Liver (tissue), 9 donors: ENCODE data around the gene IL18RAP. TPM values are rescaled to one million over a fixed set of nuclear protein-coding genes. Genes with fewer than 3 reads are reported as not detected.

ENCODE experiments used
- DNase-seq: peaks from one replicate; pipeline ENCODE4 v3.0.0-alpha.2; 2017; ENCODE audit warnings: low spot score
- H3K27ac ChIP-seq, 2 donors: one replicate each; pipeline ENCODE4 v1.7.0; 2013; ENCODE audit warnings: inconsistent platforms in 2 of 2, low read length in 2 of 2, control low read depth in 1 of 2, low read depth in 1 of 2, mild to moderate bottlenecking in 1 of 2
- H3K27me3 ChIP-seq, 4 donors: one replicate each; pipeline versions ENCODE4 v1.6.1 to v1.7.0; 2013; ENCODE audit warnings: low read length in 3 of 4, inconsistent platforms in 1 of 4, mild to moderate bottlenecking in 1 of 4, moderate library complexity in 1 of 4; ENCODE audit not compliant: control insufficient read depth in 4 of 4, insufficient read depth in 4 of 4
- H3K36me3 ChIP-seq, 4 donors: one replicate each; pipeline versions ENCODE4 v1.6.1 to v1.7.0; 2013; ENCODE audit warnings: low read length in 3 of 4, mild to moderate bottlenecking in 3 of 4, low read depth in 1 of 4, moderate library complexity in 1 of 4; ENCODE audit not compliant: control insufficient read depth in 4 of 4, insufficient read depth in 3 of 4
- H3K4me1 ChIP-seq, 4 donors: one replicate each; pipeline versions ENCODE4 v1.6.1 to v1.7.0; 2013; ENCODE audit warnings: low read length in 3 of 4, mild to moderate bottlenecking in 3 of 4, moderate library complexity in 1 of 4; ENCODE audit not compliant: control insufficient read depth in 4 of 4, insufficient read depth in 4 of 4
- H3K4me3 ChIP-seq, 3 donors: one replicate each; pipeline versions ENCODE4 v1.6.1 to v1.7.0; 2013; ENCODE audit warnings: low read length in 3 of 3, control low read depth in 1 of 3, low read depth in 1 of 3, mild to moderate bottlenecking in 1 of 3
- H3K9ac ChIP-seq, 2 donors: one replicate each; pipeline ENCODE4 v1.7.0; 2013; ENCODE audit warnings: low read length in 2 of 2, mild to moderate bottlenecking in 2 of 2, moderate library complexity in 2 of 2, control low read depth in 1 of 2, low read depth in 1 of 2
- H3K9me3 ChIP-seq, 4 donors: one replicate each; pipeline versions ENCODE4 v1.6.1 to v1.7.0; 2013; ENCODE audit warnings: low read length in 3 of 4; ENCODE audit not compliant: control insufficient read depth in 4 of 4
- FOXA1 ChIP-seq: IDR thresholded peaks from 2 replicates; pipeline ENCODE4 v1.6.1; 2016; ENCODE audit warnings: antibody characterized with exemption
- FOXA2 ChIP-seq: IDR thresholded peaks from 2 replicates; pipeline ENCODE4 v1.6.1; 2016; ENCODE audit warnings: antibody characterized with exemption
- GABPA ChIP-seq, 2 donors: IDR thresholded peaks in 1 of 2; conservative IDR thresholded peaks in 1 of 2; 2 replicates each; pipeline ENCODE4 v1.6.1; 2016; ENCODE audit warnings: antibody characterized with exemption in 2 of 2, mild to moderate bottlenecking in 1 of 2, moderate library complexity in 1 of 2
- HNF4A ChIP-seq, 2 donors: conservative IDR thresholded peaks; 2 replicates each; pipeline ENCODE4 v1.6.1; 2016; ENCODE audit warnings: antibody characterized with exemption in 2 of 2, mild to moderate bottlenecking in 2 of 2
- HNF4G ChIP-seq: IDR thresholded peaks from 2 replicates; pipeline ENCODE4 v1.6.1; 2016; ENCODE audit warnings: antibody characterized with exemption
- NR2F2 ChIP-seq: IDR thresholded peaks from 2 replicates; pipeline ENCODE4 v1.6.1; 2016; ENCODE audit warnings: antibody characterized with exemption
- RAD21 ChIP-seq, 2 donors: IDR thresholded peaks; 2 replicates each; pipeline ENCODE4 v1.6.1; 2016; ENCODE audit warnings: antibody characterized with exemption in 2 of 2, mild to moderate bottlenecking in 2 of 2
- REST ChIP-seq: IDR thresholded peaks from 2 replicates; pipeline ENCODE4 v1.6.1; 2016; ENCODE audit warnings: antibody characterized with exemption, mild to moderate bottlenecking
- RXRA ChIP-seq, 2 donors: IDR thresholded peaks; 2 replicates each; pipeline ENCODE4 v1.6.1; 2017 to 2018; ENCODE audit warnings: antibody characterized with exemption in 2 of 2, mild to moderate bottlenecking in 1 of 2
- SP1 ChIP-seq: IDR thresholded peaks from 2 replicates; pipeline ENCODE4 v1.6.1; 2018; ENCODE audit warnings: antibody characterized with exemption, mild to moderate bottlenecking
- YY1 ChIP-seq: IDR thresholded peaks from 2 replicates; pipeline ENCODE4 v1.6.1; 2016; ENCODE audit warnings: antibody characterized with exemption, mild to moderate bottlenecking
- WGBS: extraction: QIAGEN DNeasy Blood & Tissue Kit; methylation state at CpG from one replicate; pipeline ENCODE4 v1.1.7; 2013; 5-methylcytosine and 5-hydroxymethylcytosine counted together
- polyA plus RNA-seq, 2 donors: library from polyadenylated mRNA; stranded (reverse) in 1 of 2; unstranded in 1 of 2; fragments of 200-250 nt in 1 of 2; fragments of >200 nt in 1 of 2; fragmentation: Nextera tagmentation in 1 of 2; extraction: Ambion mirVana in 1 of 2; gene quantifications; one replicate each; pipeline versions ENCODE4 v1.2.1 to v1.2.3, GENCODE V29; 2013 to 2015
- total RNA-seq, 2 donors: library from RNA; depleted of rRNA; stranded (reverse); fragments of >200 nt; gene quantifications; one replicate each; pipeline ENCODE4 v1.2.3, GENCODE V29; 2014
- TF ChIP-seq, protein P1 (sequence below): IDR thresholded peaks from 2 replicates; pipeline ENCODE4 v1.6.1; 2016; ENCODE audit warnings: antibody characterized with exemption
- TF ChIP-seq, protein P2 (sequence below): fragments of 150-350 bp; IDR thresholded peaks from 2 replicates; pipeline ENCODE4 v1.5.1; 2017; ENCODE audit warnings: improper control_type of control experiment, low read depth, low read length; ENCODE audit not compliant: missing input control
- TF ChIP-seq, protein P3 (sequence below): IDR thresholded peaks from 2 replicates; pipeline ENCODE4 v1.6.1; 2016; ENCODE audit warnings: antibody characterized with exemption
- donor health status: healthy.
- donor health status: healthy.
- donor health status: healthy.
- donor health status: healthy.
- donor health status: healthy.

The IL18RAP gene
- total and polyA plus RNA-seq, 4 donors = 0.14 to 7.3 (median 1.4) TPM

- no peak for TF ChIP-seq FOXA1
- TF ChIP-seq, protein P1, sequence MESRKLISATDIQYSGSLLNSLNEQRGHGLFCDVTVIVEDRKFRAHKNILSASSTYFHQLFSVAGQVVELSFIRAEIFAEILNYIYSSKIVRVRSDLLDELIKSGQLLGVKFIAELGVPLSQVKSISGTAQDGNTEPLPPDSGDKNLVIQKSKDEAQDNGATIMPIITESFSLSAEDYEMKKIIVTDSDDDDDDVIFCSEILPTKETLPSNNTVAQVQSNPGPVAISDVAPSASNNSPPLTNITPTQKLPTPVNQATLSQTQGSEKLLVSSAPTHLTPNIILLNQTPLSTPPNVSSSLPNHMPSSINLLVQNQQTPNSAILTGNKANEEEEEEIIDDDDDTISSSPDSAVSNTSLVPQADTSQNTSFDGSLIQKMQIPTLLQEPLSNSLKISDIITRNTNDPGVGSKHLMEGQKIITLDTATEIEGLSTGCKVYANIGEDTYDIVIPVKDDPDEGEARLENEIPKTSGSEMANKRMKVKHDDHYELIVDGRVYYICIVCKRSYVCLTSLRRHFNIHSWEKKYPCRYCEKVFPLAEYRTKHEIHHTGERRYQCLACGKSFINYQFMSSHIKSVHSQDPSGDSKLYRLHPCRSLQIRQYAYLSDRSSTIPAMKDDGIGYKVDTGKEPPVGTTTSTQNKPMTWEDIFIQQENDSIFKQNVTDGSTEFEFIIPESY = no peak
- TF ChIP-seq SP1 = no peak
Observed at GRCh38 chr2:102436323-102436722, 13.4 kb downstream of the IL18RAP start (continued).

GRCh38 chr2:102437122-102437521 lies 14.2 kb downstream of the IL18RAP start:
- H3K4me3 ChIP-seq = no peak overlapping the region
- H3K36me3 ChIP-seq = no peaks in the 10 kb centered on the region
- H3K27ac ChIP-seq = no peak overlapping the region
- H3K9ac ChIP-seq = no peak overlapping the region
- H3K9me3 ChIP-seq = no peaks in the 10 kb centered on the region
- no peaks in the 10 kb centered on the region for H3K27me3 ChIP-seq
- no peak for DNase-seq
- TF ChIP-seq YY1 = no peak
- TF ChIP-seq, protein P2, sequence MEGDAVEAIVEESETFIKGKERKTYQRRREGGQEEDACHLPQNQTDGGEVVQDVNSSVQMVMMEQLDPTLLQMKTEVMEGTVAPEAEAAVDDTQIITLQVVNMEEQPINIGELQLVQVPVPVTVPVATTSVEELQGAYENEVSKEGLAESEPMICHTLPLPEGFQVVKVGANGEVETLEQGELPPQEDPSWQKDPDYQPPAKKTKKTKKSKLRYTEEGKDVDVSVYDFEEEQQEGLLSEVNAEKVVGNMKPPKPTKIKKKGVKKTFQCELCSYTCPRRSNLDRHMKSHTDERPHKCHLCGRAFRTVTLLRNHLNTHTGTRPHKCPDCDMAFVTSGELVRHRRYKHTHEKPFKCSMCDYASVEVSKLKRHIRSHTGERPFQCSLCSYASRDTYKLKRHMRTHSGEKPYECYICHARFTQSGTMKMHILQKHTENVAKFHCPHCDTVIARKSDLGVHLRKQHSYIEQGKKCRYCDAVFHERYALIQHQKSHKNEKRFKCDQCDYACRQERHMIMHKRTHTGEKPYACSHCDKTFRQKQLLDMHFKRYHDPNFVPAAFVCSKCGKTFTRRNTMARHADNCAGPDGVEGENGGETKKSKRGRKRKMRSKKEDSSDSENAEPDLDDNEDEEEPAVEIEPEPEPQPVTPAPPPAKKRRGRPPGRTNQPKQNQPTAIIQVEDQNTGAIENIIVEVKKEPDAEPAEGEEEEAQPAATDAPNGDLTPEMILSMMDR = no peak
- TF ChIP-seq RXRA (IDR thresholded peaks at IDR 0.05) = no peak
- no peaks in the 10 kb centered on the region for H3K4me1 ChIP-seq
- 95% methylated on average over 4 of the region's 4 CpGs for WGBS

- 89% methylated on average over 3 of the region's 3 CpGs for WGBS
- Histone ChIP-seq H3K4me3 (no peak overlapping the region), H3K4me1 (no peaks in the 10 kb centered on the region), H3K36me3 (no peaks in the 10 kb centered on the region), H3K9me3 (no peaks in the 10 kb centered on the region), H3K27ac (no peak overlapping the region), H3K27me3 (no peaks in the 10 kb centered on the region), H3K9ac (no peak overlapping the region)
- no peak for TF ChIP-seq FOXA1
- DNase-seq = no peak
Observed at GRCh38 chr2:102438111-102438510, 15.2 kb downstream of the IL18RAP start.

DNA sequence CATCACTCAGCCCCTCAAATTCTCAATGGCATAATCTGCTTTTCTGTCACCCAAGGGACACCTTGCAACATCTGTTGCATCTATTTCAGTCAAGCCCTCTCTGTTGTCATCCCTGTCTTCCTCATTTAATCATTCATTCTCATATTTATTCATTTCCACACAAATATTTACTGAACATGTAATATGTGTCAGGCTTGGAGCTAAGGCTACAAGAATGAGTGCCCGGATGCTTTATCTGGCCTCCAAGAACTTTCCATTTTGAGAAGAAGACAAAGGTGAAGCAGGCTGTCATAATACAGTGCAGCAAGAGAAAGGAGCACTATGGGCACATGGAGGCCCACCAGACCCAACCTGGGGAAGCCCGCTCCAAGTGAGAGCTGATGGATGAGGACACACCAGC lies 15.6 kb downstream of the IL18RAP start:
- no peak for DNase-seq
- Histone ChIP-seq H3K4me3 (no peak overlapping the region), H3K27me3 (no peaks in the 10 kb centered on the region), H3K9me3 (no peaks in the 10 kb centered on the region), H3K27ac (no peak overlapping the region), H3K36me3 (no peaks in the 10 kb centered on the region), H3K9ac (no peak overlapping the region), H3K4me1 (no peaks in the 10 kb centered on the region)
- no peak for TF ChIP-seq SP1
- 96% methylated on average over 2 of the region's 2 CpGs for WGBS

DNA sequence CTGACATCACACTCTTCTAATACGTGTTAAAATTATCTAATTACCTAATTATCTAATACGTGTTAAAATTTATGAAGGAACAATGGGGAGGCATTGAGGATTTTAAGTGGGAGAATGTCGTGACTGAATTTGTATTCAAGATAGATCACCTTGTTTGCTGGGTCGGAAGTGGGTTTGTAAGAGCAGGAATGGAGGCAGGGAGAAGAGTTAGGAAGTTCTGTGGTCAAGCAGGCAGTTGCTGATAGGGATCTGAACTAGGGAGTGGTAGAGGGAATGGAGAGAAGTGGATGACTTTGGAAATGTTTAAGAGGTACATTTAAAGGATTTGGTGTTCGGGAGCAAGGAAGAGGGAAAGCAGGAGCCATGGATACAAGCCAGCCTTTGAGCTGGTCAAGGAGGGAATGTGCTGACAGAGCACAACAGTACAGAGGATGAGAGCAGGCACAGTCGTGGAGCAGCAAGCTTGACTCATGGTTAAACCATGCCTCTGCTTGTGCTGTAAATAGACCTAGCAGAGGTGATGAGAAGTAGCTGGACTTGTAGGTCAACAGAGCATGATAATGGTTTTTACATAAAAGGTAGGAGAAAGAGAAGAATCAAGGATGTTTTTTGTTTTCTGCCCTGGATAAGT lies 16.2 kb downstream of the IL18RAP start:
- Histone ChIP-seq H3K27ac (no peak overlapping the region), H3K4me3 (no peak overlapping the region), H3K27me3 (no peaks in the 10 kb centered on the region), H3K4me1 (no peaks in the 10 kb centered on the region), H3K9me3 (no peaks in the 10 kb centered on the region), H3K36me3 (no peaks in the 10 kb centered on the region), H3K9ac (no peak overlapping the region)
- no peak for DNase-seq
- 75% methylated on average over 6 of the region's 6 CpGs for WGBS
- TF ChIP-seq GABPA (IDR thresholded peaks at IDR 0.05 in 1 of 2, conservative IDR thresholded peaks at IDR 0.05 in 1 of 2) (no peak), SP1 (no peak), FOXA1 (no peak), HNF4A (conservative IDR thresholded peaks at IDR 0.05) (no peak), RAD21 (IDR thresholded peaks at IDR 0.05) (no peak), YY1 (no peak), FOXA2 (no peak), REST (no peak), NR2F2 (no peak), HNF4G (no peak), RXRA (IDR thresholded peaks at IDR 0.05) (no peak)
- TF ChIP-seq, protein P3, sequence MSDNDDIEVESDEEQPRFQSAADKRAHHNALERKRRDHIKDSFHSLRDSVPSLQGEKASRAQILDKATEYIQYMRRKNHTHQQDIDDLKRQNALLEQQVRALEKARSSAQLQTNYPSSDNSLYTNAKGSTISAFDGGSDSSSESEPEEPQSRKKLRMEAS = no peak
